Parathyroid adenoma (tissue), 2 donors: ENCODE results near the gene SPRR4.
"Not testable (repeated sequence)": the region's sequence is repeated elsewhere in the genome, so short reads cannot be mapped to it uniquely, and the experiment has no call there.

Source experiments
- H2AFZ ChIP-seq: fragments of 300-600 bp; sonication (generic); one replicate; pipeline ENCODE4 v1.7.0; 2017; ENCODE audit warnings: antibody characterized with exemption, mild to moderate bottlenecking
- H3K27ac ChIP-seq: fragments of 300-600 bp; sonication (generic); one replicate; pipeline ENCODE4 v1.7.0; 2017
- H3K27me3 ChIP-seq: fragments of 300-600 bp; sonication (generic); one replicate; pipeline ENCODE4 v1.7.0; 2017; ENCODE audit warnings: low read length; ENCODE audit not compliant: control insufficient read depth, insufficient read depth
- H3K36me3 ChIP-seq: fragments of 300-600 bp; sonication (generic); one replicate; pipeline ENCODE4 v1.7.0; 2017; ENCODE audit warnings: low read length; ENCODE audit not compliant: control insufficient read depth, insufficient read depth
- H3K4me1 ChIP-seq: fragments of 300-600 bp; sonication (generic); one replicate; pipeline ENCODE4 v1.7.0; 2017; ENCODE audit warnings: control low read depth
- H3K4me2 ChIP-seq: fragments of 300-600 bp; sonication (generic); one replicate; pipeline ENCODE4 v1.7.0; 2017; ENCODE audit warnings: low read length
- H3K4me3 ChIP-seq: fragments of 300-600 bp; sonication (generic); one replicate; pipeline ENCODE4 v1.7.0; 2017; ENCODE audit warnings: low read depth, low read length
- H3K79me2 ChIP-seq: fragments of 300-600 bp; sonication (generic); one replicate; pipeline ENCODE4 v1.7.0; 2017; ENCODE audit warnings: control low read depth
- H3K9ac ChIP-seq: fragments of 300-600 bp; sonication (generic); one replicate; pipeline ENCODE4 v1.7.0; 2017; ENCODE audit warnings: mild to moderate bottlenecking
- H3K9me3 ChIP-seq: fragments of 300-600 bp; sonication (generic); one replicate; pipeline ENCODE4 v1.7.0; 2017; ENCODE audit warnings: low read length; ENCODE audit not compliant: control insufficient read depth
- TF ChIP-seq, protein P1 (sequence below): fragments of 300-600 bp; sonication (generic); IDR thresholded peaks from one replicate; pipeline ENCODE4 v1.7.0; 2017; ENCODE audit warnings: antibody characterized with exemption, mild to moderate bottlenecking
- donor health status: primary hyperparathyroidism.

SPRR4 gene

DNA sequence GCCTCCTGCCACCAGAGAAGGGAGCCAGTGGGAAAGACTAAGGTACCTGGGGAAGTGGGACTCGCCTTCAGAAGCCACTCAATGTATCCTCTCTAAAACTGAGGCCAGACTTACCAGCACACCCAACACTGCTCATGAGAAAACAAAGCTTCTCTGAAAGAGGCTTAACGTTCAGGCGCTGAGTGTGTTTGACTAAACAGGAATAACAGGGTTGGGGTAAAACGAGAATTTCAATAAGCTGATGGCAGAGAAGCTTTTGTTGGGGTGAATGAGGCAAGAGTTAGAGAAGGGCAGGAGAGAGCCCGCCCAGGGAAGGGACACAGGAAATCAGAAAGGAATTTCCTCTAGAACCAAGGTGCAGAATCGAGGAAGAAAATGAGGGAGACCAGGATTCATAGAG lies 29.4 kb downstream of the SPRR4 start:
- no peaks in the 10 kb centered on the region for H3K36me3 ChIP-seq
- no peaks in the 10 kb centered on the region for H3K79me2 ChIP-seq
- TF ChIP-seq, protein P1, sequence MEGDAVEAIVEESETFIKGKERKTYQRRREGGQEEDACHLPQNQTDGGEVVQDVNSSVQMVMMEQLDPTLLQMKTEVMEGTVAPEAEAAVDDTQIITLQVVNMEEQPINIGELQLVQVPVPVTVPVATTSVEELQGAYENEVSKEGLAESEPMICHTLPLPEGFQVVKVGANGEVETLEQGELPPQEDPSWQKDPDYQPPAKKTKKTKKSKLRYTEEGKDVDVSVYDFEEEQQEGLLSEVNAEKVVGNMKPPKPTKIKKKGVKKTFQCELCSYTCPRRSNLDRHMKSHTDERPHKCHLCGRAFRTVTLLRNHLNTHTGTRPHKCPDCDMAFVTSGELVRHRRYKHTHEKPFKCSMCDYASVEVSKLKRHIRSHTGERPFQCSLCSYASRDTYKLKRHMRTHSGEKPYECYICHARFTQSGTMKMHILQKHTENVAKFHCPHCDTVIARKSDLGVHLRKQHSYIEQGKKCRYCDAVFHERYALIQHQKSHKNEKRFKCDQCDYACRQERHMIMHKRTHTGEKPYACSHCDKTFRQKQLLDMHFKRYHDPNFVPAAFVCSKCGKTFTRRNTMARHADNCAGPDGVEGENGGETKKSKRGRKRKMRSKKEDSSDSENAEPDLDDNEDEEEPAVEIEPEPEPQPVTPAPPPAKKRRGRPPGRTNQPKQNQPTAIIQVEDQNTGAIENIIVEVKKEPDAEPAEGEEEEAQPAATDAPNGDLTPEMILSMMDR, result no peak
- H3K27me3 ChIP-seq, result no peaks in the 10 kb centered on the region
- no peak overlapping the region for H3K4me2 ChIP-seq
- no peaks in the 10 kb centered on the region for H3K9me3 ChIP-seq
- no peak overlapping the region for H3K4me3 ChIP-seq
- H3K27ac ChIP-seq, result no peak overlapping the region
- no peaks in the 10 kb centered on the region for H3K4me1 ChIP-seq
- H3K9ac ChIP-seq, result no peak overlapping the region
- H2AFZ ChIP-seq, result no peak overlapping the region

DNA sequence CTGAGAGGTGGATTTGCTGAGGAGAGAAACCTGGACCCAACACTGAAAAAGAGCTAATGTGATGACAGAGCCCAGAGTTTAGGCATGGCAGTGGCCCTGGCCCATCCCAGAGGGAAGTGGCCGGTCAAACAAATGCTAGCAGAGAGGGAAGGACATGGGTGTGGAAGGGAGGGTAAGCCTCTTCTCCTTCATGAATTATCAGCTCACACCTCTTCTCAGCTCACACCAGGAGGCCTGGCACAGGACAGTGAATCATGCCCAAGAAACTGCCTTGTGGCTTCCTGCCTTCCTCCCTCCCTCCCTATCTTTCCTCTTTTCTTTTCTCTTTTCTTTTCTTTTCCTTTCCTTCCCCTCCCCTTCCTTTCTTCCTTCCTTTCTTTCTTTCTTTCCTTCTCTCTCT lies 29.8 kb downstream of the SPRR4 start:
- TF ChIP-seq, protein P1, result no peak
- Histone ChIP-seq H3K9me3 (no peaks in the 10 kb centered on the region), H3K4me3 (no peak overlapping the region), H3K27ac (no peak overlapping the region), H3K27me3 (no peaks in the 10 kb centered on the region), H3K36me3 (no peaks in the 10 kb centered on the region), H3K4me2 (no peak overlapping the region), H3K79me2 (no peaks in the 10 kb centered on the region), H2AFZ (no peak overlapping the region), H3K9ac (no peak overlapping the region), H3K4me1 (no peaks in the 10 kb centered on the region)

DNA sequence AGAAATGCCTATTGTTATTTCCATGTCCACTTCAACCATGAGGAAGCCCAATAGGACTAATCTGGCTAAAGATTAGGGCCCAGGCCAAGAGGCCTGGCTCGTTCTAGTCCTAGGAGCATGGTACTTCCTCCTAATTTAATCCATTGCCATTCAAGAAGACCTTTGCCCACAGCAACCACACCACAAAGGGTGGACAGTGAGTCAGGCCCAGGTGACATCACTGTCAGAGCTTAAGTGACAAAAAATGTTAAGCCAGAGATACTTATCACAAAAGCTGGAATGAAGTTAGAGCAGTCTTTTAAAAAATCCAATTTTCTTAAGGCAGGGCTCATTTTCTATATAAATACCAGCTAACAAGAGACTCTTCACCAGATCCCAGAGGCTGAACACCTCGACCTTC lies 30.9 kb downstream of the SPRR4 start, which contains the start of gene SPRR3:
Gene SPRR3 (plus strand): TSS at position 368 of the 400 bp plus-strand sequence. CDS start 1,272 bp downstream, outside the sequence.
- Histone ChIP-seq H3K79me2 (no peaks in the 10 kb centered on the region), H3K4me3 (no peak within 1 kb of the TSS), H3K4me2 (no peak within 1 kb of the TSS)

DNA sequence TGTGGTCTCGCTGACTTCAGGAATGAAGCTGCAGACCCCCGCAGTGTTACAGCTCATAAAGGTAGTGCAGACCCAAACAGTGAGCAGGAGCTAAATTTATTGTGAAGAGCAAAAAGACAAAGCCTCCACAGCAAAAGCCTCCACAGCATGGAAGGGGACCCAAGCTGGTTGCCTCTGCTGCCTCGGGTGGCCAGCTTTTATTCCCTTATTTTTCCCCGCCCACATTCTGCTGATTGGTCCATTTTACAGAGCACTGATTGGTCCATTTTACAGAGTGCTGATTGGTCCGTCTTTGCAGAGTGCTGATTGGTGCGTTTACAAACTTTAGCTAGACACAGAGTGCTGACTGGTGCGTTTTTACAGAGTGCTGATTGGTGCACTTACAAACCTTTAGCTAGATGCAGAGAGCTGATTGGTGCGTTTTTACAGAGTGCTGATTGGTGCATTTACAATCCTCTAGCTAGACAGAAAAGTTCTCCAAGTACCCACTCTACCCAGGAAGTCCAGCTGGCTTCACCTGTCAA lies 40.8 kb downstream of the SPRR4 start:
- H3K9ac ChIP-seq, H3K4me2 ChIP-seq, H3K36me3 ChIP-seq, H3K9me3 ChIP-seq, H3K27ac ChIP-seq, H2AFZ ChIP-seq, H3K4me3 ChIP-seq, H3K4me1 ChIP-seq, H3K27me3 ChIP-seq, H3K79me2 ChIP-seq: not testable (repeated sequence)

More for the DNA sequence above, 30.9 kb downstream of the SPRR4 start, which contains the start of gene SPRR3:
- no peaks in the 10 kb centered on the region for H3K36me3 ChIP-seq
- no peaks in the 10 kb centered on the region for H3K4me1 ChIP-seq
- H3K9me3 ChIP-seq, result no peaks in the 10 kb centered on the region
- no peak within 1 kb of the TSS for H2AFZ ChIP-seq
- no peaks in the 10 kb centered on the region for H3K27me3 ChIP-seq
- no peak within 1 kb of the TSS for H3K27ac ChIP-seq
- H3K9ac ChIP-seq, result no peak within 1 kb of the TSS
- TF ChIP-seq, protein P1, result no peak

DNA sequence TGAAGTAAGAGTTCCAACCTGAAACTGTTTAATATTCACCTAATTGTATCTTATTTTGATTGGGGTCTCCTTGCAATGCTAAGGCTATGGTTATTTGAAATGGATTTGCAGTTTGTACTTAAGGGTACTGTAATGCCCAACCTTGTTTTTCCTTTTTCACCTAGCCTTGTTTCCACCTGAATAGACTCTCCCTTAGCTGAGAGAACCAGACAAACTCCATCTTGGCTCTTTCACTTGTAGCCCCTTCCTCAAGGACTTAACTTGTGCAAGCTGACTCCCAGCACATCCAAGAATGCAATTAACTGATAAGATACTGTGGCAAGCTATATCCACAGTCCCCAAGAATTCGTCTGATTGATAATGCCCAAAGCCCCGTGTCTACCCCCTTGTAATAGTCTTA lies 51.4 kb downstream of the SPRR4 start:
- not testable (repeated sequence) for H3K9me3 ChIP-seq, H3K27me3 ChIP-seq, H3K4me1 ChIP-seq, H3K36me3 ChIP-seq, H3K27ac ChIP-seq, H3K9ac ChIP-seq, H3K79me2 ChIP-seq, H2AFZ ChIP-seq, H3K4me3 ChIP-seq, H3K4me2 ChIP-seq
